ENCODE results near the gene COL5A1. TPM values are rescaled to one million over a fixed set of nuclear protein-coding genes. Genes with fewer than 3 reads are reported as not detected.

Gene COL5A1
- polyA plus RNA-seq, 3 donors: 0.01 TPM; not detected in 2

DNA sequence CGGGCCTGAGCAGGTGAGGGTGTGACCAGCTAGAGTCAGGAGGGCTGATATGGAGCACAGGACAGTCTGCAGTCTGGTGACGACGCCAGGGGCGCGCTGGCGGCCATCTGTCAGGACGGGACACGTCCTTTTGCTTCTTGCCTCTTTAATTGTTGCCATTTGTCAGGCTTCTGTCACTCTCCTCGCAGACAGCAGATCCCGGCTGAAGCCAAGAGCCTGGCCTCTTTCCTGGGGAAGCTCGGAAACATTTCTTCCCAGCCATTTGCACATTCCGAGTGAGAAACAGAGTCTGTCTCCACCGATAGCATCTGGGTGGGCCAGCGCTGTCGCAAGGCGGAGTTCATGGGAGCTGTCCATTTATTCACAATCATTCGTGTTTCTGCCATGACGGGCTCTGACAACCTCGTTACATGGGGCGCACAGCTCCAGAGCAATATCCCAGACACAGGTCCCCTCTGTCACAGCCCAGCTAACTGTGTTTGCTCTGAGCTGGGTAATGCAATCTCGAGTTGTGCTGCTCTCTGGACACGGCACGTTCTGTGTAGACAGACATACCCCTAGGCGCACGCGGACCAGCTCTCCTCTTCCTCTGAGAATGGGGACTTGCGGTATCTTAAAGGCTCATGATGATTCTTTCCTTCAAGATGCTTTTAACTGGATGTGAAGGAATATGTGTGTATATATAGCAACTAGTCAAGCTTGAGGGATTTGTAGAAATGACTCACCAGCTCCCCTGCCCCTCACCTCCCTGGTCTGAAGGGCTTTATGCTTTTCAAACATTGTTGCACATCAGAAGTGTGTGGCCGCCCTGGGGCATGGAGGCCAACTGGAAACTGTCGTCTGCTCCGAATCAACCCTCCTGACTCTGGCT, 133.7 kb downstream of the COL5A1 start:
- Mint-ChIP-seq H3K36me3 (no peaks in the 10 kb centered on the region), H3K9me3 (no peaks in the 10 kb centered on the region), H3K27ac (no peak overlapping the region), H3K27me3 (ENCODE audit: low read depth in 3 of 3) (peaks cover 18 to 30% (median 25%) of the 10 kb centered on the region in 3 donors), H3K4me1 (no peaks in the 10 kb centered on the region), H3K4me3 (no peak overlapping the region)
- H3K36me3 ChIP-seq (replicated peaks in 1 of 2; ENCODE audit: control insufficient read depth in 1 of 2, insufficient read depth in 2 of 2, low read length in 2 of 2): no peaks in the 10 kb centered on the region
- no peak overlapping the region for H3K27ac ChIP-seq (ENCODE audit: low read depth in 1 of 2, low read length in 2 of 2)
- no peaks in the 10 kb centered on the region for H3K4me1 ChIP-seq (ENCODE audit: control insufficient read depth in 1 of 2, insufficient read depth in 2 of 2, low read length in 2 of 2)
- H2AFZ ChIP-seq (ENCODE audit: insufficient read depth, low read depth, low read length, poor library complexity, severe bottlenecking): no peak overlapping the region
- no peaks in the 10 kb centered on the region for H3K9me3 ChIP-seq (replicated peaks in 1 of 2; ENCODE audit: control insufficient read depth in 1 of 2, insufficient read depth in 1 of 2, low read length in 2 of 2)
- H4K20me1 ChIP-seq (ENCODE audit: insufficient read depth, low read length): no peaks in the 10 kb centered on the region
- WGBS (ENCODE audit: insufficient coverage): 96% methylated on average over 23 of the region's 30 CpGs
- intact Hi-C loops (cut with micrococcal nuclease): no loop called here
- no peak overlapping the region for H3K9ac ChIP-seq (ENCODE audit: insufficient read depth, low read length, poor library complexity, severe bottlenecking)
- DNase-seq: no peak
- H3K27me3 ChIP-seq (ENCODE audit: control insufficient read depth in 2 of 2, insufficient read depth in 2 of 2, low read length in 2 of 2): peaks cover 2 to 16% of the 10 kb centered on the region in 2 donors
- no peak overlapping the region for H3K4me3 ChIP-seq (replicated peaks in 1 of 3; ENCODE audit: low read depth in 2 of 3, low read length in 3 of 3)
- TF ChIP-seq, protein P1, sequence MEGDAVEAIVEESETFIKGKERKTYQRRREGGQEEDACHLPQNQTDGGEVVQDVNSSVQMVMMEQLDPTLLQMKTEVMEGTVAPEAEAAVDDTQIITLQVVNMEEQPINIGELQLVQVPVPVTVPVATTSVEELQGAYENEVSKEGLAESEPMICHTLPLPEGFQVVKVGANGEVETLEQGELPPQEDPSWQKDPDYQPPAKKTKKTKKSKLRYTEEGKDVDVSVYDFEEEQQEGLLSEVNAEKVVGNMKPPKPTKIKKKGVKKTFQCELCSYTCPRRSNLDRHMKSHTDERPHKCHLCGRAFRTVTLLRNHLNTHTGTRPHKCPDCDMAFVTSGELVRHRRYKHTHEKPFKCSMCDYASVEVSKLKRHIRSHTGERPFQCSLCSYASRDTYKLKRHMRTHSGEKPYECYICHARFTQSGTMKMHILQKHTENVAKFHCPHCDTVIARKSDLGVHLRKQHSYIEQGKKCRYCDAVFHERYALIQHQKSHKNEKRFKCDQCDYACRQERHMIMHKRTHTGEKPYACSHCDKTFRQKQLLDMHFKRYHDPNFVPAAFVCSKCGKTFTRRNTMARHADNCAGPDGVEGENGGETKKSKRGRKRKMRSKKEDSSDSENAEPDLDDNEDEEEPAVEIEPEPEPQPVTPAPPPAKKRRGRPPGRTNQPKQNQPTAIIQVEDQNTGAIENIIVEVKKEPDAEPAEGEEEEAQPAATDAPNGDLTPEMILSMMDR (IDR thresholded peaks at IDR 0.05): no peak
- no peaks in the 10 kb centered on the region for H3K79me2 ChIP-seq (ENCODE audit: insufficient read depth, low read length)
- H3K4me2 ChIP-seq (replicated peaks; ENCODE audit: extremely low read depth, low read length, poor library complexity, severe bottlenecking): no peak overlapping the region

DNA sequence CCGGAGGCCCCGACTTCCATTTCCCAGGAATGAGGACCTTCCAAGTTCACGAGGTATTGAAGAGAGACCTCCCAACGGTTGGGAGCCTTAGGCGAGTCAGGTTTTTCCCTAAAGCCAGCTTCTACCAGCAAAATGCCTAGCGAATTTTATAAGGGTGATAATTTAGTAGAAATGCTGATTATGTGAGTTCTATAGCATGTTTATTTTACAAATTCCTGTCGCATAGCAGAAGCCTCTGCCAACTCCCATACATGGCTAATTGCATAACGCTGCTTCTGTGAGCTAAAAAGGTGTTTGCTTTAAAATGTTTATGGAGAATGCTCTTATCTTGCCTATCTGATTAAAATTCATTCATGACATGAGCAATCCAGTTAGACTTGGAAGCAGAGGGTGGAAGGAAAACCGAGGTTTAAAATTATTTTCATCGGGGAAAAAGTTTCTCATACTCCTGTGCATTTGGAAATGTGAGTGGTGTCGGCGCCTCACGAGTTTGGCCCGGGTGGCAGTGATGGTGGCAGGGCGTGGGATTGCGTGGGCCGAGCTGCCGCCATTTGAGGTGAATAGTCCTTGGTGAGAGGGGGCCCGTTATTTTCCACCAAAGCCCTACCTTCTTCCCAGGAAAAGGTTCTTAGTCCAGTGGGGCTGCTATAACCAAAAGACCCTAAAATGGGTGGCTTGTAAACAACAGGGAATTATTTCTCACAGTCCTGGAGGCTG, 134.6 kb downstream of the COL5A1 start:
- no peaks in the 10 kb centered on the region for H3K79me2 ChIP-seq (ENCODE audit: insufficient read depth, low read length)
- H3K27ac Mint-ChIP-seq: no peak overlapping the region
- H3K36me3 ChIP-seq (replicated peaks in 1 of 2; ENCODE audit: control insufficient read depth in 1 of 2, insufficient read depth in 2 of 2, low read length in 2 of 2): no peaks in the 10 kb centered on the region
- H3K27me3 Mint-ChIP-seq (ENCODE audit: low read depth in 3 of 3): peaks cover 16 to 21% (median 18%) of the 10 kb centered on the region in 3 donors
- no peaks in the 10 kb centered on the region for H3K4me1 Mint-ChIP-seq
- no peaks in the 10 kb centered on the region for H3K9me3 ChIP-seq (replicated peaks in 1 of 2; ENCODE audit: control insufficient read depth in 1 of 2, insufficient read depth in 1 of 2, low read length in 2 of 2)
- DNase-seq: no peak
- H3K4me1 ChIP-seq (ENCODE audit: control insufficient read depth in 1 of 2, insufficient read depth in 2 of 2, low read length in 2 of 2): no peaks in the 10 kb centered on the region
- TF ChIP-seq, protein P1 (IDR thresholded peaks at IDR 0.05): no peak
- peaks cover 2 to 7% of the 10 kb centered on the region in 2 donors for H3K27me3 ChIP-seq (ENCODE audit: control insufficient read depth in 2 of 2, insufficient read depth in 2 of 2, low read length in 2 of 2)
- no peak overlapping the region for H2AFZ ChIP-seq (ENCODE audit: insufficient read depth, low read depth, low read length, poor library complexity, severe bottlenecking)
- intact Hi-C loops (cut with micrococcal nuclease): no loop called here
- H3K27ac ChIP-seq (ENCODE audit: low read depth in 1 of 2, low read length in 2 of 2): no peak overlapping the region
- H3K4me3 ChIP-seq (replicated peaks in 1 of 3; ENCODE audit: low read depth in 2 of 3, low read length in 3 of 3): no peak overlapping the region
- H3K4me2 ChIP-seq (replicated peaks; ENCODE audit: extremely low read depth, low read length, poor library complexity, severe bottlenecking): no peak overlapping the region
- 88% methylated on average over 3 of the region's 19 CpGs for WGBS (ENCODE audit: insufficient coverage)
- no peak overlapping the region for H3K9ac ChIP-seq (ENCODE audit: insufficient read depth, low read length, poor library complexity, severe bottlenecking)
- no peak overlapping the region for H3K4me3 Mint-ChIP-seq
- H3K36me3 Mint-ChIP-seq: no peaks in the 10 kb centered on the region
- H3K9me3 Mint-ChIP-seq: no peaks in the 10 kb centered on the region
- no peaks in the 10 kb centered on the region for H4K20me1 ChIP-seq (ENCODE audit: insufficient read depth, low read length)

Measured in CD14-positive monocyte (primary cell).